ENCODE measurements around the gene DAPP1. TPM values are rescaled to one million over a fixed set of nuclear protein-coding genes. Genes with fewer than 3 reads are reported as not detected.

Gene DAPP1
- total and polyA plus RNA-seq, 2 donors (not counting 1 experiment from before 2014, with no cell fraction given): not detected

DNA sequence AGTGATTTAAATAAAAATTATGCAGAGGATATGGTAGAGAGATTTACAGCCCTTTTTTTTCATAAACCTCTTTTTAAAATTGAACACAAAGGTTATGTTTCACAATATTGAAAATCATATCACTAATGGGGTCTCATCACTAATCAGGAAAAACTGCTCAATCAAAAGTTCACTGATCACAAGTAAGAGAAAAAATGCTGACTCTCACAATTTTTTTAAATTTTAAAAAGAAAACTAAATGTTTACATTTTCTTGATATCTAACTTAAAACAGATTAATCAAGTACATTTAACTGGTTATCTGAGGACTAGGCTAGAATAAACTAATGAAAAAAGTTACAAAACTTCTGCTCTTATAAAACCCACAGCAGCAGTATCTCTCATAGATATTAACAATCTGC lies 69.1 kb downstream of the DAPP1 start:
- no peaks in the 10 kb centered on the region for H3K9me3 ChIP-seq (ENCODE audit: control insufficient read depth, insufficient read depth, low read depth, low read length)
- H3K9ac ChIP-seq (ENCODE audit: insufficient read depth, low read length): no peak overlapping the region
- no peak overlapping the region for H2AFZ ChIP-seq (ENCODE audit: low read length)
- TF ChIP-seq, protein P1, sequence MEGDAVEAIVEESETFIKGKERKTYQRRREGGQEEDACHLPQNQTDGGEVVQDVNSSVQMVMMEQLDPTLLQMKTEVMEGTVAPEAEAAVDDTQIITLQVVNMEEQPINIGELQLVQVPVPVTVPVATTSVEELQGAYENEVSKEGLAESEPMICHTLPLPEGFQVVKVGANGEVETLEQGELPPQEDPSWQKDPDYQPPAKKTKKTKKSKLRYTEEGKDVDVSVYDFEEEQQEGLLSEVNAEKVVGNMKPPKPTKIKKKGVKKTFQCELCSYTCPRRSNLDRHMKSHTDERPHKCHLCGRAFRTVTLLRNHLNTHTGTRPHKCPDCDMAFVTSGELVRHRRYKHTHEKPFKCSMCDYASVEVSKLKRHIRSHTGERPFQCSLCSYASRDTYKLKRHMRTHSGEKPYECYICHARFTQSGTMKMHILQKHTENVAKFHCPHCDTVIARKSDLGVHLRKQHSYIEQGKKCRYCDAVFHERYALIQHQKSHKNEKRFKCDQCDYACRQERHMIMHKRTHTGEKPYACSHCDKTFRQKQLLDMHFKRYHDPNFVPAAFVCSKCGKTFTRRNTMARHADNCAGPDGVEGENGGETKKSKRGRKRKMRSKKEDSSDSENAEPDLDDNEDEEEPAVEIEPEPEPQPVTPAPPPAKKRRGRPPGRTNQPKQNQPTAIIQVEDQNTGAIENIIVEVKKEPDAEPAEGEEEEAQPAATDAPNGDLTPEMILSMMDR (conservative IDR thresholded peaks at IDR 0.05 in 1 of 2, IDR thresholded peaks at IDR 0.05 in 1 of 2; ENCODE audit: low read depth in 1 of 2, low read length in 2 of 2): no peak
- TF ChIP-seq EZH2 (IDR thresholded peaks at IDR 0.05; ENCODE audit: low read length, missing control alignments): no peak
- H3K4me2 ChIP-seq (ENCODE audit: extremely low read depth, insufficient read depth, low read length): no peak overlapping the region
- H4K20me1 ChIP-seq (ENCODE audit: control insufficient read depth, extremely low read depth, insufficient read depth, low read length): no peaks in the 10 kb centered on the region
- H3K36me3 ChIP-seq (ENCODE audit: control insufficient read depth, insufficient read depth, low read length): peaks cover 3% of the 10 kb centered on the region
- H3K4me3 ChIP-seq (replicated peaks in 1 of 4; ENCODE audit: control extremely low read depth in 1 of 4, insufficient read depth in 1 of 4, low read depth in 3 of 4, low read length in 4 of 4): no peak overlapping the region
- H3K4me1 ChIP-seq (ENCODE audit: control insufficient read depth, extremely low read depth, insufficient read depth, low read length): no peaks in the 10 kb centered on the region
- no peaks in the 10 kb centered on the region for H3K27me3 ChIP-seq (ENCODE audit: control insufficient read depth, insufficient read depth, low read length)
- DNase-seq (ENCODE audit: low read depth in 2 of 2): no peak
- H3K27ac ChIP-seq (ENCODE audit: insufficient read depth, low read length): no peak overlapping the region
- peaks cover 17% of the 10 kb centered on the region for H3K79me2 ChIP-seq (ENCODE audit: control insufficient read depth, insufficient read depth, low read length)

DNA sequence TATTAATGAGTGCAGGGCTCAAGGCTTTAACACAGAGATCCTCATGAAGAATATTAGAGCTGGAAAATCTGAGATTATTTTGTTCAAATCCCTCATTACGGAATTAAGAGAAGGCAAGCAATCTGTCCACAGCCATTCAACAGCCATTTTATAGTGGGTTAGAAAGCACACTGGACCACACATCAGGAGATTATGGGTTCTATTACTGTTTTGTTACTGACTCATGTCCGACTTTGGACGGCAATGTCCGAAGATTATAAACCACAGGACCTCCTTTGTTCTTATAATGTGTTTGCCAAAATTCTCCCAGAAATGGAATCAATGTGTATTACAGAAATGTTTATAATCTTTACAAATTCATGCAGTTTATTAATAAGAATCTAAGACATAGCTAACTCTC lies 69.5 kb downstream of the DAPP1 start:
- Histone ChIP-seq H3K27me3 (ENCODE audit: control insufficient read depth, insufficient read depth, low read length) (no peaks in the 10 kb centered on the region), H3K4me2 (ENCODE audit: extremely low read depth, insufficient read depth, low read length) (no peak overlapping the region), H4K20me1 (ENCODE audit: control insufficient read depth, extremely low read depth, insufficient read depth, low read length) (no peaks in the 10 kb centered on the region), H3K9ac (ENCODE audit: insufficient read depth, low read length) (no peak overlapping the region), H3K4me3 (replicated peaks in 1 of 4; ENCODE audit: control extremely low read depth in 1 of 4, insufficient read depth in 1 of 4, low read depth in 3 of 4, low read length in 4 of 4) (no peak overlapping the region), H3K79me2 (ENCODE audit: control insufficient read depth, insufficient read depth, low read length) (peaks cover 21% of the 10 kb centered on the region), H2AFZ (ENCODE audit: low read length) (no peak overlapping the region), H3K27ac (ENCODE audit: insufficient read depth, low read length) (no peak overlapping the region), H3K9me3 (ENCODE audit: control insufficient read depth, insufficient read depth, low read depth, low read length) (no peaks in the 10 kb centered on the region), H3K36me3 (ENCODE audit: control insufficient read depth, insufficient read depth, low read length) (peaks cover 3% of the 10 kb centered on the region), H3K4me1 (ENCODE audit: control insufficient read depth, extremely low read depth, insufficient read depth, low read length) (no peaks in the 10 kb centered on the region)
- DNase-seq (ENCODE audit: low read depth in 2 of 2): peak; percentile 57 to 76
- TF ChIP-seq EZH2 (IDR thresholded peaks at IDR 0.05; ENCODE audit: low read length, missing control alignments): no peak
- TF ChIP-seq, protein P1 (conservative IDR thresholded peaks at IDR 0.05 in 1 of 2, IDR thresholded peaks at IDR 0.05 in 1 of 2; ENCODE audit: low read depth in 1 of 2, low read length in 2 of 2): no peak

DNA sequence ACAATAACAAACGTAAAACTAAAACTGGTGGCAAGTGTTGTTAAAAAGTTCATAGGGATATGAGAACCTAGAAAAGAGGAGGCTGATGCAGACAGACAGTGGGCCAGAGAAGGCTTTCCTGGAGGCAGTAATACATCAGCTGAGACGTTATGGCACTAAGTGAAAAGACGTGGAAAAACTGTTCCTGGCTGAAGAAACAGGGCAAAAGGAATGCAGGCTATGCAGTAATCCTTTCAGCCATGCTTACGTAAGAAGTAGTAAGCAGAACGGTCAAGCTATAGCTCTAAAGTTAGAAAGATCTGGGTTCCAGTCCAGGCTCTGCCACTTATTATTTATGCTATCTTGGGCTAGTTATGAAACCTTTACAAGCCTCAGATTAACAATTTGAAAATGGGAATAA lies 71.2 kb downstream of the DAPP1 start:
- Histone ChIP-seq H3K9me3 (ENCODE audit: control insufficient read depth, insufficient read depth, low read depth, low read length) (no peaks in the 10 kb centered on the region), H3K79me2 (ENCODE audit: control insufficient read depth, insufficient read depth, low read length) (peaks cover 36% of the 10 kb centered on the region), H3K4me1 (ENCODE audit: control insufficient read depth, extremely low read depth, insufficient read depth, low read length) (no peaks in the 10 kb centered on the region), H3K36me3 (ENCODE audit: control insufficient read depth, insufficient read depth, low read length) (peaks cover 5% of the 10 kb centered on the region), H3K4me2 (ENCODE audit: extremely low read depth, insufficient read depth, low read length) (no peak overlapping the region), H3K4me3 (replicated peaks in 1 of 4; ENCODE audit: control extremely low read depth in 1 of 4, insufficient read depth in 1 of 4, low read depth in 3 of 4, low read length in 4 of 4) (no peak overlapping the region), H3K27ac (ENCODE audit: insufficient read depth, low read length) (no peak overlapping the region), H3K9ac (ENCODE audit: insufficient read depth, low read length) (no peak overlapping the region), H3K27me3 (ENCODE audit: control insufficient read depth, insufficient read depth, low read length) (no peaks in the 10 kb centered on the region), H2AFZ (ENCODE audit: low read length) (no peak overlapping the region), H4K20me1 (ENCODE audit: control insufficient read depth, extremely low read depth, insufficient read depth, low read length) (no peaks in the 10 kb centered on the region)
- peak; percentile 19 to 47 for DNase-seq (ENCODE audit: low read depth in 2 of 2)
- TF ChIP-seq EZH2 (IDR thresholded peaks at IDR 0.05; ENCODE audit: low read length, missing control alignments): no peak
- TF ChIP-seq, protein P1 (conservative IDR thresholded peaks at IDR 0.05 in 1 of 2, IDR thresholded peaks at IDR 0.05 in 1 of 2; ENCODE audit: low read depth in 1 of 2, low read length in 2 of 2): no peak

Data from fibroblast of lung (primary cell).